Fibroblast of skin of scalp (primary cell): ENCODE data around the gene ZNF560.

Experiments
- DNase-seq: peaks from one replicate; pipeline ENCODE4 v3.0.0-alpha.2; 2013

The ZNF560 gene

DNA sequence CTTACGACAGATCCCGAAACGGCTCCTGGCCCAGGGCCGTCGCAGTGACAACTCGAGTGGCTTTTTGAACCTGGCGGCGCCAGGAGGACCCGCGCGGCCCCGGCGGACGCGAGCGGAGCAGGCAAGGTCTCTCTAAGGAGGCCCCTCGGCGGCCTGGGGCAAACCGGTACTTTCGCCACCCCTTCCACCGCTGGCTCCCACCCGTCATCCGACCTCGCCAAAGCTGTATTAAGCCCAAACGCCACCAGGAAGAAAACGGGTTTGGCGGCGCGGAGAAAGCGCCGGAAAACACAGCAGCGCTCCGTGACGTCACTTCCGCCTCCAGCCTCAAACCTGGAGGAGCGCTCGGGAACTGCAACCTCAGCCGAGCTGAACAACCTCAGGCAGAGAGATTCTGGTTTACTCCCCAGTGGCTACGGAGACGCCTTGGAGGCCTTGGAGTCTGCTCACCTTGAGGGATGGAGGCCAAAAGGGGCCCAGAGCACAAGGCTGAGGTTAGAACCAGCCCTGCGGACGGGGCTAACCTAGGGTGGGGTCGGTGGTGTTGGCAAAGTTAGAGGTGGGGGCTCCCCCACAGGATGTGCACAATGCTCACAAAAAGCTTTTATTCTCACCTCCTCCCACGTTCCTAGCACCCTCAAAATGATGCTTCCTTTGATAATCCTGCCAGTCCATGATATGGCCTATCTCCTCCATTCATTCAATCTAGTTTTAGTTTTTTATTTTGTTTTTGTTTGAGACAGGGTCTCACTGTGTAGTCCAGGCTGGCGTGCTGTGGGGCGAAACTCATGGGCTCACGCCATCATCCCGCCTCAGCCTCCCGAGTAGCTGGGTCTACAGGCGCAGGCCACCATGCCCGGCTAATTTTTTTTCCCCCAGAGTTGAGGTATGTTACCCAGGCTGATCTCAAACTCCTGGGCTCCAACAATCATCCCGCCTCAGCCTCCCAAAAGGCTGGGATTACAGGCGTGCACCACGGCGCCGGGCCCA lies 62.8 kb downstream of the ZNF560 start, which contains the start of gene ZNF266:
TSS of gene ZNF266 (minus strand) at position 295 of the 990 bp plus-strand sequence. CDS start 15,484 bp downstream, outside the sequence.
- DNase-seq: peak; percentile 93

DNA sequence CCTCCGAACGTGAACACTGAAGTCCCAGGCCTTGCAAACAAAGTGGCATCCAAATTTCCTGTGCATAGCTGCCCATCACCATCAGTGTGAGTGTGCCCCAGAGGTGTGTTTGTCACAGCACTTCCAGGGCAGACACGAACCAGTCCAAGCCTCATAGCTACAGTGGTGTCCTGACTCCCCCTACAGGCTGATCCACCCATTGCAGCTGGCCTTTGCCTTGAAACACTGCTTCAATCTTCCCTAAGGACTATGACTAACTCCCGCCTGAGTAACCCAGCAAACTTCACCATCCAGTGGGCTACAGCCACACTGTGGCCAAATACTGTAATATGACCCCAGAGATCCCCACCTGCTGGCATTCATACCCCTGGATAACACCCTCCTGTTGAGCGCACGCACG lies 66.9 kb downstream of the ZNF560 start:
- peak; percentile 29 for DNase-seq

DNA sequence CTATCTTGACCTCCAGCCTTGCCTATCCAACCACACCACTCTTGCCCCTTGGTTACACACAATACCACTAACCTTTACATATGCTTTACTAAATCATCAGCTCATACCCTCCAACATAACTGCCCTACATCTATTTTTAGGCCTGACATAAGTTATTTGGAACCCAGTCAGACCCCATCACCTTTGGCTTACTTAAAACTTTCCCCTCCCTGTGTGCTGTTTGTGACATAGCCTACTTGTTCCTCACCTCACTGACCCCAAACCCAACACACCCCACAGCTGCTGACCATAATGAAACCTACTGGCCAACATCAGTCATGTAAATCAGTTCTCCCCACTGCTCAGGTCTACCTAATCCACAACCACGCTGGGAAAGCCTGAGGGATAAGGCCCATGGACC lies 68.0 kb downstream of the ZNF560 start:
- no peak for DNase-seq

DNA sequence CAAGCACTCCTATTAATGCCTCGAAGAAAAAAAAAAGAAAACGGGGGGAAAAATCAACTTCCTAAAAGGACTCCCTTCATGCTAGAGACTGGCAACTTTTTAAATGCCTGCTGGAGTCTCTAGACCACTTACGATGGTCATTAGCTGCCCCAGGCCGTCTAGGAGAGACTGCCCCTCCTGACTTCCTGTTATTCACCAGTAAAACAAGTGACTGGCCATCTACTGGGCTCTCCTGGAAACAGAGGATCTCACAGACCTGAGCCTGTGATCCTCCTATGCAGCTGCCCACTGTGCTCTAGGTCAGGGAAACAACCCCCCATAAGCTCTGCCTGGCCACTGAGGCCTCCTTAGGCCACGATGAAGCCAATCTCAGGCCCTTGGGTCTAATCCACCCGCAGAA lies 70.5 kb downstream of the ZNF560 start:
- DNase-seq: no peak
